SK-N-SH (cell line): ENCODE data around the gene PNKD. TPM values are rescaled to one million over a fixed set of nuclear protein-coding genes. Genes with fewer than 3 reads are reported as not detected.

Experiments used
- CTCF ChIA-PET: fragments of 300-600, 350-600 bp; formaldehyde crosslinking; extraction: SDS; loops from one replicate; lab custom pipeline; 2021; lab: Yijun Ruan, JAX
- POLR2A ChIA-PET: fragments of 350-600 bp; sonication (Branson Sonifier 250); formaldehyde crosslinking; extraction: SDS; loops from one replicate; lab custom pipeline; 2020; ENCODE audit warnings: antibody characterized with exemption, inconsistent platforms; lab: Yijun Ruan, JAX
- DNase-seq: peaks from one replicate; pipeline ENCODE4 v3.0.0; 2012
- H2AFZ ChIP-seq: fragments of 200-600 bp; sonication (generic); 2 replicates; pipeline ENCODE4 v1.8.1; 2016; ENCODE audit warnings: antibody characterized with exemption, mild to moderate bottlenecking, low read depth
- H3F3A ChIP-seq: fragments of 200-600 bp; sonication (generic); replicated peaks from 2 replicates; pipeline ENCODE3; 2016; ENCODE audit warnings: antibody characterized with exemption, mild to moderate bottlenecking; ENCODE audit not compliant: insufficient read depth
- H3K27ac ChIP-seq, 2 experiments: fragments of 200-500 bp in 1 of 2; fragments of 200-600 bp in 1 of 2; sonication (Bioruptor generic) in 1 of 2; sonication (generic), shearing (Covaris generic) in 1 of 2; 2 replicates each; pipeline versions ENCODE4 v1.5.1 to v1.6.1; 2014 to 2016; ENCODE audit warnings: low read depth in 2 of 2, inconsistent platforms in 1 of 2, low read length in 1 of 2, mild to moderate bottlenecking in 1 of 2, mixed read lengths in 1 of 2
- H3K27me3 ChIP-seq: fragments of 200-600 bp; sonication (generic), shearing (Covaris generic); 2 replicates; pipeline ENCODE4 v1.6.1; 2016; ENCODE audit warnings: mixed run types; ENCODE audit not compliant: insufficient read depth
- H3K36me3 ChIP-seq, 2 experiments: fragments of 200-500 bp in 1 of 2; fragments of 200-600 bp in 1 of 2; sonication (Bioruptor generic) in 1 of 2; sonication (generic) in 1 of 2; replicated peaks in 1 of 2; 2 replicates each; pipeline versions ENCODE3 to v1.5.1; 2014 to 2016; ENCODE audit warnings: low read length in 1 of 2, mild to moderate bottlenecking in 1 of 2; ENCODE audit not compliant: insufficient read depth in 2 of 2, control insufficient read depth in 1 of 2
- H3K4me1 ChIP-seq, 2 experiments: fragments of 200-500 bp in 1 of 2; fragments of 200-600 bp in 1 of 2; sonication (Bioruptor generic) in 1 of 2; sonication (generic), shearing (Covaris generic) in 1 of 2; 2 replicates each; pipeline versions ENCODE4 v1.5.1 to v1.6.1; 2014 to 2016; ENCODE audit warnings: low read depth in 1 of 2, low read length in 1 of 2, mixed run types in 1 of 2; ENCODE audit not compliant: insufficient read depth in 2 of 2, control insufficient read depth in 1 of 2
- H3K4me2 ChIP-seq: fragments of 200-600 bp; sonication (generic), shearing (Covaris generic); 2 replicates; pipeline ENCODE4 v1.6.1; 2017; ENCODE audit warnings: mixed run types
- H3K4me3 ChIP-seq, 2 experiments: fragments of 200-500 bp in 1 of 2; fragments of 200-600 bp in 1 of 2; sonication (Bioruptor generic) in 1 of 2; sonication (generic), shearing (Covaris generic) in 1 of 2; 2 replicates each; pipeline versions ENCODE4 v1.5.1 to v1.8.1; 2014 to 2016; ENCODE audit warnings: low read depth in 2 of 2, inconsistent platforms in 1 of 2, low read length in 1 of 2, mild to moderate bottlenecking in 1 of 2, mixed read lengths in 1 of 2, moderate library complexity in 1 of 2
- H3K79me2 ChIP-seq: fragments of 200-600 bp; sonication (generic); 2 replicates; pipeline ENCODE4 v1.8.1; 2017; ENCODE audit warnings: mild to moderate bottlenecking; ENCODE audit not compliant: insufficient read depth
- H3K9ac ChIP-seq: fragments of 200-600 bp; sonication (generic); 2 replicates; pipeline ENCODE4 v1.6.1; 2017; ENCODE audit warnings: mixed run types
- H3K9me2 ChIP-seq: fragments of 200-600 bp; sonication (generic); 2 replicates; pipeline ENCODE4 v1.6.1; 2017; ENCODE audit warnings: mixed run types
- H3K9me3 ChIP-seq: fragments of 200-600 bp; sonication (generic); 2 replicates; pipeline ENCODE4 v1.6.1; 2017; ENCODE audit warnings: mixed run types, mild to moderate bottlenecking, moderate library complexity
- H4K20me1 ChIP-seq: fragments of 200-600 bp; sonication (generic); 2 replicates; pipeline ENCODE4 v1.6.1; 2017; ENCODE audit warnings: mild to moderate bottlenecking, mixed run types; ENCODE audit not compliant: insufficient read depth
- ELF1 ChIP-seq: IDR thresholded peaks from 2 replicates; pipeline ENCODE4 v1.4.0; 2012
- GATA2 ChIP-seq: sonication (generic); formaldehyde crosslinking; IDR thresholded peaks from 2 replicates; pipeline ENCODE4 v1.5.0; 2020; ENCODE audit warnings: mild to moderate bottlenecking, missing genetic modification reagents
- IRF3 ChIP-seq: fragments of 150-350 bp; IDR thresholded peaks from 2 replicates; pipeline ENCODE4 v1.6.1; 2016; ENCODE audit warnings: mild to moderate bottlenecking, low read depth, low read length
- MAX ChIP-seq: IDR thresholded peaks from 2 replicates; pipeline ENCODE4 v1.4.0; 2012; ENCODE audit warnings: low read depth
- MEF2A ChIP-seq: IDR thresholded peaks from 2 replicates; pipeline ENCODE4 v1.4.0; 2012; ENCODE audit warnings: low read depth, borderline replicate concordance
- NFIC ChIP-seq: IDR thresholded peaks from 2 replicates; pipeline ENCODE4 v1.4.0; 2012; ENCODE audit warnings: borderline replicate concordance
- RAD21 ChIP-seq: IDR thresholded peaks from 2 replicates; pipeline ENCODE4 v1.6.1; 2012; ENCODE audit warnings: mild to moderate bottlenecking, low read length
- RXRA ChIP-seq: IDR thresholded peaks from 2 replicates; pipeline ENCODE4 v1.4.0; 2012; ENCODE audit warnings: low read depth, mild to moderate bottlenecking, borderline replicate concordance
- TCF12 ChIP-seq: IDR thresholded peaks from 2 replicates; pipeline ENCODE4 v1.4.0; 2012
- YY1 ChIP-seq: IDR thresholded peaks from 2 replicates; pipeline ENCODE4 v1.4.0; 2012; ENCODE audit warnings: low read depth, mild to moderate bottlenecking
- WGBS: methylation state at CpG from one replicate; pipeline ENCODE4 v1.1.6; 2017; ENCODE audit warnings: low lambda C conversion rate; 5-methylcytosine and 5-hydroxymethylcytosine counted together
- polyA plus RNA-seq, 3 experiments: library from polyadenylated mRNA; depleted of rRNA; stranded (reverse); fragments of >200 nt; gene quantifications; 2 replicates each; pipeline ENCODE4 v1.2.3, GENCODE V29; 2012
- TF ChIP-seq, protein P1 (sequence below): IDR thresholded peaks from 2 replicates; pipeline ENCODE4 v1.4.0; 2012; ENCODE audit warnings: low read depth, borderline replicate concordance
- TF ChIP-seq, protein P2 (sequence below): fragments of 150-350 bp; IDR thresholded peaks from 2 replicates; pipeline ENCODE4 v1.6.1; 2017; ENCODE audit warnings: antibody characterized with exemption, low read length, low read depth, borderline replicate concordance
- TF ChIP-seq, protein P3 (sequence below): IDR thresholded peaks from 2 replicates; pipeline ENCODE4; 2012

The PNKD gene
- polyA plus RNA-seq, 1 of the 3 experiments (the other 2 are of a cell fraction): 101 TPM

DNA sequence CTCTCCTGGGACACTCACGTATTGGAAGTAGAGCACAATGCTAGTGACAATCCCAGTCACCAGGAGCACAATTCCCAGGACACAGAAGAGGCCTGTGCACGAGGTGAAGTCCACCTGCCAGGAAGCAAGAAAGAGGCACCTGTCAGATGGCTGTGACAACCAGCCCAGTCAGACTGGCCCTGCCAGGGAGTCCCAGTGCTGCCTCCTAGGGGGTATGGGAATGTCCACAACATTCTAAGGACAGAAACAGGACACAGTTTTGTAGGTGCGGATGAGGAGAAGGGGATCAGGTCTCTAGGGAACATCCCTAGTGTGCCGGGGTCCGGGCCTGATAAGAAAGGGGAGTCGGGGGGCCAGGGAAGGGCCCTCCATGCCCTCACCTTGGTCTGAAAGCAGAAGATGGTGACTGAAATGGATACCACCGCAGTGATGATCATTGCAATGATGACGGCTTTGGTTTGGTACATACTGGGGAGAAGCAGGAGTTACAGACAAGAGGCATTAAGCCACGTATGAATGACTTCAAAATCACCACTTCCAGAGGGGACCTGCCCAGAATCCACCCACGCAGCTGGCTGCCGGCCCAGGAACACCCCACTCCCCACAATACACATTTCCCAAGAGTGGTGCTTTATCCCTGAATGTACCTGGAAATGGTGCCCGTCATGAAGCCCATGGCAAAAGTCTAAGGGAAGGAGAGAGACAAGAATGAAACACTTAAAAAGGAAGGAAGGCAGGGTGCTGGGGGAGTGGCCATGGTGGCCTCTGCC, 6.9 kb downstream of the PNKD start:
- Histone ChIP-seq H3K79me2 (peaks cover 4% of the 10 kb centered on the region; the same call in 1 of the 2 replicates), H3K4me3 (no peak overlapping the region), H3K4me2 (no peak overlapping the region), H3K36me3 (peaks cover 17 to 32% of the 10 kb centered on the region in 2 experiments), H3K9me3 (no peaks in the 10 kb centered on the region), H3K9ac (no peak overlapping the region), H3F3A (no peaks in the 10 kb centered on the region), H3K27ac (no peak overlapping the region), H3K4me1 (peaks cover 4 to 11% of the 10 kb centered on the region in 2 experiments; a peak in 1 of 4 replicates), H2AFZ (no peak overlapping the region), H3K9me2 (no peaks in the 10 kb centered on the region), H4K20me1 (no peaks in the 10 kb centered on the region), H3K27me3 (no peaks in the 10 kb centered on the region)
- 90% methylated on average over 12 of the region's 12 CpGs for whole genome bisulfite sequencing
- CTCF ChIA-PET: interaction anchor here (4.9 kb wide), 1 partner anchor 119 kb away, joined by 27 read pairs; no protein-coding TSS in a partner anchor
- TF ChIP-seq NFIC (no peak), RAD21 (no peak), ELF1 (no peak), RXRA (no peak), YY1 (no peak)
- TF ChIP-seq, protein P1, sequence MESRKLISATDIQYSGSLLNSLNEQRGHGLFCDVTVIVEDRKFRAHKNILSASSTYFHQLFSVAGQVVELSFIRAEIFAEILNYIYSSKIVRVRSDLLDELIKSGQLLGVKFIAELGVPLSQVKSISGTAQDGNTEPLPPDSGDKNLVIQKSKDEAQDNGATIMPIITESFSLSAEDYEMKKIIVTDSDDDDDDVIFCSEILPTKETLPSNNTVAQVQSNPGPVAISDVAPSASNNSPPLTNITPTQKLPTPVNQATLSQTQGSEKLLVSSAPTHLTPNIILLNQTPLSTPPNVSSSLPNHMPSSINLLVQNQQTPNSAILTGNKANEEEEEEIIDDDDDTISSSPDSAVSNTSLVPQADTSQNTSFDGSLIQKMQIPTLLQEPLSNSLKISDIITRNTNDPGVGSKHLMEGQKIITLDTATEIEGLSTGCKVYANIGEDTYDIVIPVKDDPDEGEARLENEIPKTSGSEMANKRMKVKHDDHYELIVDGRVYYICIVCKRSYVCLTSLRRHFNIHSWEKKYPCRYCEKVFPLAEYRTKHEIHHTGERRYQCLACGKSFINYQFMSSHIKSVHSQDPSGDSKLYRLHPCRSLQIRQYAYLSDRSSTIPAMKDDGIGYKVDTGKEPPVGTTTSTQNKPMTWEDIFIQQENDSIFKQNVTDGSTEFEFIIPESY: no peak
- TF ChIP-seq, protein P2, sequence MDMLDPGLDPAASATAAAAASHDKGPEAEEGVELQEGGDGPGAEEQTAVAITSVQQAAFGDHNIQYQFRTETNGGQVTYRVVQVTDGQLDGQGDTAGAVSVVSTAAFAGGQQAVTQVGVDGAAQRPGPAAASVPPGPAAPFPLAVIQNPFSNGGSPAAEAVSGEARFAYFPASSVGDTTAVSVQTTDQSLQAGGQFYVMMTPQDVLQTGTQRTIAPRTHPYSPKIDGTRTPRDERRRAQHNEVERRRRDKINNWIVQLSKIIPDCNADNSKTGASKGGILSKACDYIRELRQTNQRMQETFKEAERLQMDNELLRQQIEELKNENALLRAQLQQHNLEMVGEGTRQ: no peak
- TF ChIP-seq, protein P3, sequence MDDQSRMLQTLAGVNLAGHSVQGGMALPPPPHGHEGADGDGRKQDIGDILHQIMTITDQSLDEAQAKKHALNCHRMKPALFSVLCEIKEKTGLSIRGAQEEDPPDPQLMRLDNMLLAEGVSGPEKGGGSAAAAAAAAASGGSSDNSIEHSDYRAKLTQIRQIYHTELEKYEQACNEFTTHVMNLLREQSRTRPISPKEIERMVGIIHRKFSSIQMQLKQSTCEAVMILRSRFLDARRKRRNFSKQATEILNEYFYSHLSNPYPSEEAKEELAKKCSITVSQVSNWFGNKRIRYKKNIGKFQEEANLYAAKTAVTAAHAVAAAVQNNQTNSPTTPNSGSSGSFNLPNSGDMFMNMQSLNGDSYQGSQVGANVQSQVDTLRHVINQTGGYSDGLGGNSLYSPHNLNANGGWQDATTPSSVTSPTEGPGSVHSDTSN: no peak
- POLR2A ChIA-PET: no interaction called here
- DNase-seq: no peak

GRCh38 chr2:218277921-218278320, 7.6 kb downstream of the PNKD start:
- no peaks in the 10 kb centered on the region for H3K27me3 ChIP-seq
- H3K9me2 ChIP-seq: no peaks in the 10 kb centered on the region
- H3K9ac ChIP-seq: no peak overlapping the region
- no peak overlapping the region for H2AFZ ChIP-seq
- TF ChIP-seq TCF12 (no peak), IRF3 (no peak), GATA2 (CRISPR knock-in tag) (no peak), MAX (no peak), MEF2A (no peak), ELF1 (no peak)
- TF ChIP-seq, protein P1: no peak
- TF ChIP-seq, protein P3: no peak
- no peak overlapping the region for H3K4me2 ChIP-seq
- no peaks in the 10 kb centered on the region for H3F3A ChIP-seq
- POLR2A ChIA-PET: no interaction called here
- CTCF ChIA-PET: no interaction called here
- H3K36me3 ChIP-seq: peaks cover 17 to 32% of the 10 kb centered on the region in 2 experiments
- H3K79me2 ChIP-seq: no peaks in the 10 kb centered on the region
- peaks cover 0 to 16% of the 10 kb centered on the region in 2 experiments; a peak in 1 of 4 replicates for H3K4me1 ChIP-seq
- no peaks in the 10 kb centered on the region for H3K9me3 ChIP-seq
- 84% methylated on average over 7 of the region's 7 CpGs for WGBS
- no peak overlapping the region for H3K4me3 ChIP-seq
- no peak overlapping the region for H3K27ac ChIP-seq
- no peak for DNase-seq
- no peaks in the 10 kb centered on the region for H4K20me1 ChIP-seq
